Lower lobe of right lung (tissue), 2 donors: ENCODE measurements around the gene PTPRN2. TPM values are rescaled to one million over a fixed set of nuclear protein-coding genes. Genes with fewer than 3 reads are reported as not detected.
"Not testable (repeated sequence)": the region's sequence is repeated elsewhere in the genome, so short reads cannot be mapped to it uniquely, and the experiment has no call there.

ENCODE experiments used
- ATAC-seq, 2 donors: fragments of 200-7000 bp; cut with Tn5 transposase; one replicate each; pipeline ENCODE4 v1.9.1; 2020 to 2022; ENCODE audit warnings: mild to moderate bottlenecking in 2 of 2, moderate library complexity in 2 of 2
- DNase-seq: peaks from one replicate; pipeline ENCODE4 v3.0.0-alpha.2; 2020
- H3K27ac ChIP-seq: fragments of 200-600 bp; one replicate; pipeline ENCODE4 v1.8.0; 2022
- H3K27me3 ChIP-seq: fragments of 200-600 bp; one replicate; pipeline ENCODE4 v1.8.0; 2022; ENCODE audit warnings: low read depth
- H3K36me3 ChIP-seq: fragments of 200-600 bp; one replicate; pipeline ENCODE4 v1.8.0; 2022; ENCODE audit warnings: mild to moderate bottlenecking
- H3K4me1 ChIP-seq: fragments of 200-600 bp; one replicate; pipeline ENCODE4 v1.8.0; 2022
- H3K4me3 ChIP-seq: fragments of 200-600 bp; one replicate; pipeline ENCODE4 v1.8.0; 2022; ENCODE audit warnings: mild to moderate bottlenecking
- H3K9me3 ChIP-seq: fragments of 200-600 bp; one replicate; pipeline ENCODE4 v1.8.0; 2022
- CTCF ChIP-seq: fragments of 200-600 bp; IDR thresholded peaks from one replicate; pipeline ENCODE4 v1.8.0; 2022; ENCODE audit warnings: antibody characterized with exemption, mild to moderate bottlenecking
- intact Hi-C: fragments of 100-400 bp; cut with DNase I; formaldehyde crosslinking; loops from one replicate; pipeline ENCODE4 v1.11.0; 2022
- total RNA-seq: library from RNA; stranded (reverse); fragmentation: NEBNext Ultra II Directional; extraction: Animal tissue kit (Norgen Biotek cat#: 25700); gene quantifications from one replicate; pipeline ENCODE4 v1.2.1, GENCODE V29; 2021
- donor health status: DM: no; HTN: yes; CAD: no; lungs with severe emphysema.

Gene PTPRN2
- total RNA-seq, 1 donor from 2014 or later: 6.8 TPM

DNA sequence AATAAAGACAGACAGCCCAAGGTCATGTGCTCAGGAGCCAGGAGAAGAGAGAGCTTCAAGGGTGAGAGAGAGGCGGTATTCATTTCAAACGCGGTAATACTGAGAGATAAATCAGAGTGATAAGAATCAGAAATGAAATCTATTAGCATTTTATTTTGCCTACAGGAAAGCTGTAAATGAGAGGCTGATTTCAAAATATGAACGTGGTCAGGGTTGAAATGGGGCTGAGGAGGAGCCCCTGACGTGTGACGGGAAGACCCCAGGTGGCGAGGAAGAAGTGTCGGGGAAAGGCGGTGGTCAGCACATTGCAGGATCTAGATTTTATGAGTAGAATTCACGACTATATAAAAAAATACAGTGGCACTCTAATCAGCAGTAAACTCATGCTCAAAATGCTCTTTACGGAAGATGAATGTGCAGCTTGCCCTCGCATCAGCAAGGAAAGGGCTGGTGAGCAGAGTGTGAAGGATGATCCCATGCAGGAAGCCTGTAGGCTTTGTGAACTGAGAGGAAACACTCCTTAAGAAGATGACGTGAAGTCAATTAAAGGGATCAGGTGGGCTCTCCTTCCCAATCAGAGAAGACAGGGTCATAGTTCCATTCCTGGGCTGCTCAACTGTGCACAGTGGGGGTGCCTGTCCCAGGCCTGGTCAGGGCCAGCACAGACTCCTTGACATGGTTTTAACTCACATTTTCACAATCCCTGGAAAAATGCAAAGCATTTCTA lies 360.2 kb downstream of the PTPRN2 start:
- intact Hi-C loops: no loop called here
- H3K27me3 ChIP-seq: no peaks in the 10 kb centered on the region
- no peaks in the 10 kb centered on the region for H3K4me1 ChIP-seq
- no peaks in the 10 kb centered on the region for H3K36me3 ChIP-seq
- H3K9me3 ChIP-seq: peaks cover 4% of the 10 kb centered on the region
- H3K27ac ChIP-seq: no peak overlapping the region
- no peak for ATAC-seq
- no peak for TF ChIP-seq CTCF
- DNase-seq: no peak
- H3K4me3 ChIP-seq: no peak overlapping the region

GRCh38 chr7:158216198-158216597 lies 371.4 kb downstream of the PTPRN2 start:
- TF ChIP-seq CTCF: no peak
- DNase-seq (no peak), ATAC-seq (no peak)
- Histone ChIP-seq H3K4me1 (no peaks in the 10 kb centered on the region), H3K27ac (no peak overlapping the region), H3K4me3 (no peak overlapping the region), H3K9me3 (peaks cover 7% of the 10 kb centered on the region), H3K36me3 (no peaks in the 10 kb centered on the region), H3K27me3 (no peaks in the 10 kb centered on the region)
- intact Hi-C loops: no loop called here

DNA sequence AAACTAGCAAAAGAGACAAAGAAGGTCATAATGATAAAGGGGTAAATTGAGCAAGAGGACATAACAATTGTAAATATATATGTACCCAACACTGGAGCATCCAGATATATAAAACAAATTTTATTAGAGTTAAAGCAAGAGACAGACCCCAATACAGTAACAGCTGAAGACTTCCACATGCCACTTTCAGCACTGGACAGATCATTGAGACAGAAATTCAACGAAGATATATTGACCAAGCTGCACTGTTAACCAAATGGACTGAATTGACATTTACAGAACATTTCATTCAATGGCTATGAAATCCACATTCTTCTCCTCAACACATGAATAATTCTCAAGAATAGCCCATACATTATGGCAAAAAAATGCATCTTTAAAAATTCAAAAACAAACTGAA lies 378.2 kb downstream of the PTPRN2 start:
- Histone ChIP-seq H3K9me3 (no peaks in the 10 kb centered on the region), H3K36me3 (no peaks in the 10 kb centered on the region), H3K4me1 (no peaks in the 10 kb centered on the region), H3K27me3 (no peaks in the 10 kb centered on the region), H3K4me3 (no peak overlapping the region), H3K27ac (no peak overlapping the region)
- no peak for TF ChIP-seq CTCF
- ATAC-seq: no peak
- intact Hi-C loops: no loop called here
- DNase-seq: no peak

GRCh38 chr7:158206341-158206740 lies 381.3 kb downstream of the PTPRN2 start:
- DNase-seq (no peak), ATAC-seq (no peak)
- H3K27me3 ChIP-seq: peaks cover 8% of the 10 kb centered on the region
- TF ChIP-seq CTCF: no peak
- no peaks in the 10 kb centered on the region for H3K4me1 ChIP-seq
- no peaks in the 10 kb centered on the region for H3K9me3 ChIP-seq
- no peaks in the 10 kb centered on the region for H3K36me3 ChIP-seq
- intact Hi-C loops: no loop called here
- H3K4me3 ChIP-seq: no peak overlapping the region
- H3K27ac ChIP-seq: no peak overlapping the region

DNA sequence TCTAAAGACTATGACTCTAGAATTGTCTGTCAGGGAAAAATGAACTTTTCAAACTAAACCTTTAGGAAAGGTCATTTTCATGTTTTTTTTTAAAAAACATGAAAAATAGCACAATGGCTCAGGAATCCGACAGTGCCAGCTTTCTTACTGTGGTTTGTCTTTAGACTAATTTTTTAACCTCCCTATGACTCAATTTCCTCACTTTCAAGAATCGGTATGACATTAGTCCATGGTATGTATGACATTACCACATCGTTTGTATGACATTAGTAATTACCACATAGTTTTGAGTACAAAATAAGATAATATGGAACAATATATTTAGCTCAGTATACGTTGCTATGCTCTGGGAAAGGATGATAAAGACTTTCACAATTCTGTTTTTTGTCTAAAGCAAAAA lies 383.2 kb downstream of the PTPRN2 start:
- no peak for ATAC-seq
- no peak overlapping the region for H3K27ac ChIP-seq
- no peaks in the 10 kb centered on the region for H3K9me3 ChIP-seq
- DNase-seq: no peak
- intact Hi-C loops: no loop called here
- no peaks in the 10 kb centered on the region for H3K4me1 ChIP-seq
- no peak for TF ChIP-seq CTCF
- H3K27me3 ChIP-seq: peaks cover 8% of the 10 kb centered on the region
- H3K36me3 ChIP-seq: no peaks in the 10 kb centered on the region
- H3K4me3 ChIP-seq: no peak overlapping the region

DNA sequence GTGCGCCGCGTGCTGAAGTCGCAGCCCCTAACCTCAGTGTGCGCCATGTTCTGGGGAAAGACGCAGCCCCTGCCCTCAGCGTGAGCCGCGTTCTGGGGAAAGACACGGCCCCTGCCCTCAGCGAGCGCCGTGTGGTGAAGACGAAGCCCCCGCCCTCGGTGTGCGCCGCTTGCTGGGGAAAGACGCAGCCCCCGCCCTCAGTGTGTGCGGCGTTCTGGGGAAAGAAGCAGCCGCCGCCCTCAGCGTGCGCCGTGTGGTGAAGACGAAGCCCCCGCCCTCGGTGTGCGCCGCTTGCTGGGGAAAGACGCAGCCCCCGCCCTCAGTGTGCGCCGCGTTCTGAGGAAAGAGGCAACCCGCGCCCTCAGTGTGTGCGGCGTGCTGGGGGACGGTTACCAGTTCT lies 383.7 kb downstream of the PTPRN2 start:
- H3K9me3 ChIP-seq, H3K36me3 ChIP-seq, intact Hi-C loops, H3K4me1 ChIP-seq, H3K27me3 ChIP-seq, H3K27ac ChIP-seq, DNase-seq, ATAC-seq, H3K4me3 ChIP-seq: not testable (repeated sequence)
